Skin epidermis (tissue), 12 donors: ENCODE measurements around the gene POLR3GL.

Experiments used
- H3K27ac ChIP-seq, 21 experiments: fragments of 200-600 bp; sonication (generic) in 11 of 21; one replicate each; pipeline ENCODE4 v1.5.0; 2020; ENCODE audit warnings: mild to moderate bottlenecking in 3 of 21, inconsistent platforms in 2 of 21, moderate library complexity in 2 of 21
- H3K4me3 ChIP-seq, 7 experiments: fragments of 200-600 bp; sonication (generic) in 2 of 7; one replicate each; pipeline ENCODE4 v1.5.0; 2020; ENCODE audit warnings: inconsistent platforms in 2 of 7, mild to moderate bottlenecking in 2 of 7, moderate library complexity in 1 of 7

Gene POLR3GL

GRCh38 chr1:145985502-145986439 is 21.3 kb downstream of the POLR3GL start:
- Histone ChIP-seq H3K4me3 (peak overlapping the region in 3 of 7 experiments; percentile 1 to 11 (median 6)), H3K27ac (peak overlapping the region in 20 of 21 experiments; percentile 52 to 95 (median 84))

GRCh38 chr1:145986551-145986950 is 22.1 kb downstream of the POLR3GL start:
- H3K27ac ChIP-seq, result peak overlapping the region in 15 of 21 experiments; percentile 10 to 95 (median 71)
- H3K4me3 ChIP-seq, result no peak overlapping the region

DNA sequence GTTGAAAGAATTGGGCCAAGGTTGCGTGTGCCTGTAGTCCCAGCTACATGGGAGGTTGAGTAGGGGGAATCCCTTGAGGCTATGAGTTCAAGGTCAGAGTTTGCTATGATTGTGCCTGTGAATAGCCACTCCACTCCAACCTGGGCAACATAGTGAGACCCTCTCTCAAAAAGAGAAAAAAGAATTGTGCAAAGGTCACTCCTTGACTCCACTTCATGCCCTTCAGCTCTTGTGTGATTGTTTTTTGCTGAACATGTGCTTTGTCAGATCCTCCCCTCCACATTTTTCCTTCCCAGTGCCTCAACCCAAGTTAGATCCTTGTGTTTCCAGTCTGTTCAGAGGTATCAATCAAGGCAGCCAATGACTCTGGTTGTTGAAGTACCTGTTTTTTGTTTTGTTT is 23.4 kb downstream of the POLR3GL start:
- Histone ChIP-seq H3K4me3 (no peak overlapping the region), H3K27ac (peak overlapping the region in 6 of 21 experiments; percentile 20 to 55 (median 30))

DNA sequence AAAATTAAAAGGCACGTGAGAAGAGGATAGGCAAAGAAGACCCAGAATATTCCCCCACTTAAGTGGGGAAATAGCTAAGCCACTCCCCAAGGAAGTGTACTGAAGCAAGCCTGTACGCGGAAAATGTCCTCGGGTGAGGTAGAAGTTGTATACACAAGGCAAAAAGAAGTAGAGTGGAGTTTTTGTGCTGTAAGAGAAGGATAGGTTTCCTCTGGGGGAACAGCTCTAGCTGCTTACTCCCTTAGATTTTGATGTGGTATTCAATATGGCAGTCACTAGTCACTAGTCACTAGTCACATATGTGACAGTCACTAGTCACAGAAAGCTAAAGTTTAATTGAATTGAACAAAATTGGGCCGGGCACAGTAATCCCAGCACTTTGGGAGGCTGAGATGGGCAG is 24.3 kb downstream of the POLR3GL start:
- peak overlapping the region in 6 of 21 experiments; percentile 18 to 55 (median 26) for H3K27ac ChIP-seq
- H3K4me3 ChIP-seq, result no peak overlapping the region

DNA sequence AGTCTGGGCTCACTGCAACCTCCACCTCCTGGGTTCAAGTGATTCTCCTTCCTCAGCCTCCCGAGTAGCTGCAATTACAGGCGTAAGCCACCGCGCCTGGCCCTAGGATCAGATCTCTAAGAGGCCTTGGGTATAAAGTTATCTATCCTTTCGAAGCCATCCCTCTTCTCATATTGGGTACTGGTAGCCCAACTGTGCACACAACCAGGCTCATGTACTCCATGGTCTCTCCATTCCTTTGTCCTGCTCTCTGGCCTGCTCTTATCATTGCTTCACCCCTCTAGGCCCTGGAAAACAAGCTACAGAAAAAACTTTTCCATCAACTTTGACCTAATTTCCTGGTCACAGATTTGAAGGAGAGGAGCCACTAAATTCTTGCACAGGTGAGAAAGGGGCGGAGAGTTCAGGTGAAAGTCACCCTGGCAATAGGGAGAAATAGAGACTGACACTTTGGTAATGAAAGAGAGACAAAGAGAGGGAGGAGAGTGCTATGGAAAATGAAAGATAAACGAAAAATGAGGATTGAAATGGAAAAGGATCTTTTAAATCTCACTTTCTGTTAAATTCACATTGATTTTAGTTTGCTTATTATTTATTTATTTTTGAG is 25.9 kb downstream of the POLR3GL start:
- no peak overlapping the region for H3K4me3 ChIP-seq
- H3K27ac ChIP-seq, result peak overlapping the region in 10 of 21 experiments; percentile 8 to 97 (median 31)

DNA sequence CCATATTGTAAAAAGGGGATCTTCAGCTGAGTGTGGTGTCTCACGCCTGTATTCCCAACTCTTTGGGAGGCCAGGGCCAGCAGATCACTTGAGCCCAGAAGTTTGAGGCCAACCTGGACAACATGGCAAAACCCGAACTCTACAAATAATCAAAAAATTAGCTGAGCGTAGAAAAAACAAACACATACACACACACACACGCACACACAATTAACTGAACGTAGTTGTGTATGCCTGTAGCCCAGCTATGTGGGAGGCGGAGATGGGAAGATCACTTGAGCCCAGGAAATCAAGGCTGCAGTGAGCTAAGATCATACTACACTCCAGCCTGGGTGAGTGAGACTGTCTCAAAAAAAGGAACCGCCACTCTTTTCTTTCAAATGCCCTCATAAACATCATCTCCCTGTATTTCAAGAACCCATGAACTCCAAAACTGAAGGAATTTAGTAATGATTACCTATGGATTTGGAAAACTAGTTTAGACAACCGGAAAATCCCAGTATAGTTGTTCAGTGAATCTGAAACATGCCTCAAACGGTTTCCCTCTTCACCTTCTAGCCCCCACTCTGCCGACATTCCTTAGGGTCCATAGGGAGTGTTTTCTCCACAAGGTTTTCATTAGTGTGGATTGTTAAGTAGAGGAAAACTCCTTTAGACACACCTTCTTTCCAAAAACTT is 27.4 kb downstream of the POLR3GL start:
- H3K4me3 ChIP-seq, result peak overlapping the region; percentile 61 to 80 (median 65)
- peak overlapping the region in 17 of 21 experiments; percentile 1 to 97 (median 37) for H3K27ac ChIP-seq

DNA sequence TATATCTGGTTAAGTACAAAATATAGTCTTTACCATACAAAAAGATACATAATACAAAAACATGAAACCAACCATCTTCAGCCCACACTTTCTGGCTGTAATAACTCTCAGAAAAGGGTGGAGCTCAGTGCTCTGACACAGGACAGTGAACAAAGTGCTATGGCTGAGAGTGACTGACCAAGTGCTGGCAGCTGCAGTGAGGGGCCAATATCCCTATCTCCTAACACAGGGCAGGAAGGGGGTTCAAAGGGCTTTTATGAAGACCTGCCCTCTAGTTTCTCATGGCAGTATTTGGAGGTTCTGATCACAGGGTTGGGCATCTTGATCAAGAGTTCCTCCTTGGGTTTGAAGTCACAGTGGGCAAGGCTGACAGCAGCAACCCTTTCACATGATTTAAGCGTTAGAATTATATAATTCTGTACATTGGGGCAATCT is 28.0 kb downstream of the POLR3GL start:
- Histone ChIP-seq H3K27ac (peak overlapping the region in 16 of 21 experiments; percentile 2 to 97 (median 72)), H3K4me3 (peak overlapping the region; percentile 61 to 80 (median 65))

GRCh38 chr1:145992958-145993617 is 28.6 kb downstream of the POLR3GL start:
- H3K27ac ChIP-seq, result peak overlapping the region in 16 of 21 experiments; percentile 19 to 97 (median 85)
- H3K4me3 ChIP-seq, result peak overlapping the region; percentile 61 to 80 (median 65)

GRCh38 chr1:145993618-145994390 is 29.3 kb downstream of the POLR3GL start:
- H3K4me3 ChIP-seq, result peak overlapping the region; percentile 61 to 80 (median 65)

DNA sequence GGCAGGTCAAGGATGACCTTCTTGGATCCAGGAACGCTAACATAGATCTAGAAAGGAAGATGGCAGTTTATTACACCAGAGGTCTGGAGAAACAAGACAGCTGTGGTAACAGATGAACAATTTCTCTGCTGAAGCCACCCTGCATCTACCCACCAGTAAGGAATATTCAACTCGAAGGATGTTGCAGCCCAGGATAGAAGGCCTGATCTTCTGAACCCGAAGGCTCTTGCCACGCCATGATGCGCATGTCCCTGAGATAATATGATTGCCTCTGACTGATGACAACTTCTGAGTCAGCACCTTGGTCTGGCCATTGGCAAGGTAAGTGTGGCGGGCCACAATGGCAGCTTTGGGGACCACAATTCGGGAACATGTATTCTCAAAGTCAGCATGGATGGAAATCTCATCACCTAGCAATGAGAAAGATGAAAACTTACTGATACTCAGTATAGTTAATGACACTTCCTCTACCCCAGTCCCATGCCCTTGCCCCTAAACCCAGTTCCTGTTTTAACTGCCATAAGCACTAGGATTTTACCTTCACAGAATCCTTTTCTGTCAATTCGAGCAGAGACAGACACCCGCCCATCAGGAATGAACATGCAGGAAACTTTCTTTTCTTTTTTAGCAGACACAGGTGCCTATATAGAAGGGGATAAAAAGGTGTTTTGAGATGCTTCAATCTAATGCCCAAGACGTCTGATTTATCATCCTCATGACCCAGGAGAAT is 30.1 kb downstream of the POLR3GL start:
- peak overlapping the region; percentile 6 to 100 (median 95) for H3K27ac ChIP-seq
- H3K4me3 ChIP-seq, result peak overlapping the region; percentile 61 to 80 (median 65)

More at GRCh38 chr1:145993618-145994390, 29.3 kb downstream of the POLR3GL start:
- peak overlapping the region in 18 of 21 experiments; percentile 19 to 100 (median 94) for H3K27ac ChIP-seq

DNA sequence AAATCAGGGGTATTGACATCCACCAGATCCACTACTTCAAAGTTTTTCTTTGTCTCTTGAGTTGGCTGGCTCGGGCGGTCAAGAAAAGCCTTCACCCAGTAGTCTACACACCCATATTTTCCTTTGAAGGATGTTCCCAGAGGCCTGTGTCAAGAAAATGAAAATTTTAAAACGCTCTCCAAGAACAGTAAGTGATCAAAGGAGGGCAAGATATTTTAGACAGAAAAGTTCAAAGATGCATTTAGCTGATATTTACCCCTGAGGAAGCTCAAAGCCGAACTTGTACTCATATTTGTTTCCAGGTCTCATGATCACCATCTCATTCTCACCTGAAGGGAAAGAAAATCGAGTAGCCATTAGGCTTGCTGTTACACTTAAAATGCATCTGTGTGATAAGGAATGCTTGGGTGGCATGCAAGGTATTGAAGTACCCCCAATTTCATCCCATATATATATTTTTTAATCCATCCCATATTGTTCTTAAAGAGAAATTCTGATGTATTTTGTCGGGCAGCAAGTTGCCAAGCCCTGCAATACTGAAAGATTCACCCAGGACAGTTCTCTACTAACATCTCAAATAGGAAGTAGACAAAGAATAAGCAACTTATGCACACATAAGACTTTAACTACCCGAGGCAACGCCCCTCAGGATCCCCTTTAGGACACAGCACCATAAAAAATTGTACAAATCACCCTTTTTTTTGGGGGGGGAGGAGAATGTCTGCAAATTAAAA is 30.8 kb downstream of the POLR3GL start:
- peak overlapping the region; percentile 47 to 100 (median 95) for H3K27ac ChIP-seq
- H3K4me3 ChIP-seq, result peak overlapping the region; percentile 61 to 80 (median 65)

DNA sequence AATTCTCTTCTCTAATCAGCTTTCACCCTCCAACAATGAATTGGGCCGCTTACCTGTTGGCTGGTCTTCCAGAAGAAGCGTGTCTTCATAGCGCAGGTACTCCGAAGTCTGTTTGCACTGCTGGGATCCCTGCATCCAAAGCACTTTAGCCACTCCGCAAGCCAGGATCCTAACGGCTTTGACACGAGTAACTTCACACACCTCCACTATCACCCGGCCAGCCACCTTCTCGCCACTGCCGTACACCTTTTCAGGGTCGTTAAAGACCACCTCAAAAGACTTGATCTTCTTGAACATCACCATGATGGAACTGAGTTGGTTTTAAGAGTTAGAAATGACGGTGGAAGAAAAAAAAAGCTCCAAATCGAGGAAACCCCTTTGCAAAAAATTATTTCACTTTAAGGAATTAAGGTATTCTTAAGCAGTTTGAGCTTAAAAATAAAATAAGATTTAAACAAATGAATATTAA is 31.5 kb downstream of the POLR3GL start:
- Histone ChIP-seq H3K4me3 (peak overlapping the region; percentile 61 to 80 (median 65)), H3K27ac (peak overlapping the region; percentile 47 to 100 (median 95))

DNA sequence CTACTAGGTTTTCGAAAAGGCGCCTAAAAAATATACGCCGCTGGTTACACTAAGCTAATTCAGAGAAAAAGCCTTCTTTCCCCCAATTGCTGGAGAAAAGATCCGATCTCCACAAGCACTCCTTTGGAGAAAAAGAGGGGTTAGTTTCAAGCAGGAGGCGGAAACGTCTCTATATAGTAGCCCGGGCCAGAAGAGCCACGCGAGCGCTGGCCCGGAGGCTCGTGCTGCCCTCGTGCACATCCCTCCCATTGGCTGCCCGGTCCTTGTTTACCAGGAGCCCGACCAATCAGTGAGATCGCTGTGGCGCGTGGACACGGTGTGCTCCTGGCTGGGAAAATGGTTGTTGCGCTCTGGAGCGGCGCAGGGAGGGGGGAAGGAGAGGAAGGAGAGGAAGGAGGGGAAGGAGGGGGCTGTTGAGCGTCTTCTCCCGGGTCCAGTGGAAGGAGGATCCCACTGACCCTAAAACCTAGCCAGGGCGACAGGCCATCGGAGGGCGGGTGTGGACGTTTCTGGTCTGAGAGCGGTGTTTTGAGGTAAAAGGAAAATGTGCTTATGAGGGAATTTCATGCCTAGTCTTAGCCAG is 32.0 kb downstream of the POLR3GL start, which contains the start of gene TXNIP:
Gene TXNIP (minus strand): TSS at position 147 of the 583 bp plus-strand sequence. CDS start 313 bp downstream, outside the sequence.
- peak within 1 kb of the TSS; percentile 61 to 80 (median 65) for H3K4me3 ChIP-seq

GRCh38 chr1:145997016-145997717 is 32.7 kb downstream of the POLR3GL start:
- H3K27ac ChIP-seq, result peak overlapping the region; percentile 48 to 100 (median 95)
- peak overlapping the region; percentile 61 to 80 (median 65) for H3K4me3 ChIP-seq

More for the DNA sequence above, 32.0 kb downstream of the POLR3GL start, which contains the start of gene TXNIP:
- peak within 1 kb of the TSS; percentile 48 to 100 (median 95) for H3K27ac ChIP-seq

DNA sequence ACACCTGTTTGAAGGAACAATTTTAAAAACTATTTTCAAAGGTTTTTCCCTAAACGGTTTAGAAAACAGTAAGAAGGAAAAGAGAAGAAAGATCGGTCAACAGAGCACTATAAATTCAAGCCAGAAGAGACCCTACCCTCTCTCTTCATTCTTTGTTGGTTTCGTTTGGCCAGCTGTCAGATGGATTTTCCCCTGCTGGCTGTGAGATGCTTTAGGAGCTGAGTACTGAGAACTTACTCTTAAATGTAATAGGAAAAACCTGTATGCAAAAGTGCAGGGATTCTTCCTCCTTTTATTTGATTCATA is 33.2 kb downstream of the POLR3GL start:
- H3K4me3 ChIP-seq, result peak overlapping the region in 6 of 7 experiments; percentile 61 to 80 (median 64)
- H3K27ac ChIP-seq, result peak overlapping the region; percentile 48 to 100 (median 95)
